SK-N-SH (cell line): Measurements from ENCODE around the gene MGAM2. TPM values are rescaled to one million over a fixed set of nuclear protein-coding genes. Genes with fewer than 3 reads are reported as not detected.

Experiments used
- CTCF ChIA-PET: fragments of 300-600, 350-600 bp; formaldehyde crosslinking; extraction: SDS; loops from one replicate; lab custom pipeline; 2021; lab: Yijun Ruan, JAX
- POLR2A ChIA-PET: fragments of 350-600 bp; sonication (Branson Sonifier 250); formaldehyde crosslinking; extraction: SDS; loops from one replicate; lab custom pipeline; 2020; ENCODE audit warnings: antibody characterized with exemption, inconsistent platforms; lab: Yijun Ruan, JAX
- DNase-seq: peaks from one replicate; pipeline ENCODE4 v3.0.0; 2012
- H2AFZ ChIP-seq: fragments of 200-600 bp; sonication (generic); 2 replicates; pipeline ENCODE4 v1.8.1; 2016; ENCODE audit warnings: antibody characterized with exemption, mild to moderate bottlenecking, low read depth
- H3F3A ChIP-seq: fragments of 200-600 bp; sonication (generic); replicated peaks from 2 replicates; pipeline ENCODE3; 2016; ENCODE audit warnings: antibody characterized with exemption, mild to moderate bottlenecking; ENCODE audit not compliant: insufficient read depth
- H3K27ac ChIP-seq, 2 experiments: fragments of 200-500 bp in 1 of 2; fragments of 200-600 bp in 1 of 2; sonication (Bioruptor generic) in 1 of 2; sonication (generic), shearing (Covaris generic) in 1 of 2; 2 replicates each; pipeline versions ENCODE4 v1.5.1 to v1.6.1; 2014 to 2016; ENCODE audit warnings: low read depth in 2 of 2, inconsistent platforms in 1 of 2, low read length in 1 of 2, mild to moderate bottlenecking in 1 of 2, mixed read lengths in 1 of 2
- H3K27me3 ChIP-seq: fragments of 200-600 bp; sonication (generic), shearing (Covaris generic); 2 replicates; pipeline ENCODE4 v1.6.1; 2016; ENCODE audit warnings: mixed run types; ENCODE audit not compliant: insufficient read depth
- H3K36me3 ChIP-seq, 2 experiments: fragments of 200-500 bp in 1 of 2; fragments of 200-600 bp in 1 of 2; sonication (Bioruptor generic) in 1 of 2; sonication (generic) in 1 of 2; replicated peaks in 1 of 2; 2 replicates each; pipeline versions ENCODE3 to v1.5.1; 2014 to 2016; ENCODE audit warnings: low read length in 1 of 2, mild to moderate bottlenecking in 1 of 2; ENCODE audit not compliant: insufficient read depth in 2 of 2, control insufficient read depth in 1 of 2
- H3K4me1 ChIP-seq, 2 experiments: fragments of 200-500 bp in 1 of 2; fragments of 200-600 bp in 1 of 2; sonication (Bioruptor generic) in 1 of 2; sonication (generic), shearing (Covaris generic) in 1 of 2; 2 replicates each; pipeline versions ENCODE4 v1.5.1 to v1.6.1; 2014 to 2016; ENCODE audit warnings: low read depth in 1 of 2, low read length in 1 of 2, mixed run types in 1 of 2; ENCODE audit not compliant: insufficient read depth in 2 of 2, control insufficient read depth in 1 of 2
- H3K4me2 ChIP-seq: fragments of 200-600 bp; sonication (generic), shearing (Covaris generic); 2 replicates; pipeline ENCODE4 v1.6.1; 2017; ENCODE audit warnings: mixed run types
- H3K4me3 ChIP-seq, 2 experiments: fragments of 200-500 bp in 1 of 2; fragments of 200-600 bp in 1 of 2; sonication (Bioruptor generic) in 1 of 2; sonication (generic), shearing (Covaris generic) in 1 of 2; 2 replicates each; pipeline versions ENCODE4 v1.5.1 to v1.8.1; 2014 to 2016; ENCODE audit warnings: low read depth in 2 of 2, inconsistent platforms in 1 of 2, low read length in 1 of 2, mild to moderate bottlenecking in 1 of 2, mixed read lengths in 1 of 2, moderate library complexity in 1 of 2
- H3K79me2 ChIP-seq: fragments of 200-600 bp; sonication (generic); 2 replicates; pipeline ENCODE4 v1.8.1; 2017; ENCODE audit warnings: mild to moderate bottlenecking; ENCODE audit not compliant: insufficient read depth
- H3K9ac ChIP-seq: fragments of 200-600 bp; sonication (generic); 2 replicates; pipeline ENCODE4 v1.6.1; 2017; ENCODE audit warnings: mixed run types
- H3K9me2 ChIP-seq: fragments of 200-600 bp; sonication (generic); 2 replicates; pipeline ENCODE4 v1.6.1; 2017; ENCODE audit warnings: mixed run types
- H3K9me3 ChIP-seq: fragments of 200-600 bp; sonication (generic); 2 replicates; pipeline ENCODE4 v1.6.1; 2017; ENCODE audit warnings: mixed run types, mild to moderate bottlenecking, moderate library complexity
- H4K20me1 ChIP-seq: fragments of 200-600 bp; sonication (generic); 2 replicates; pipeline ENCODE4 v1.6.1; 2017; ENCODE audit warnings: mild to moderate bottlenecking, mixed run types; ENCODE audit not compliant: insufficient read depth
- EP300 ChIP-seq, 2 experiments: IDR thresholded peaks; 2 replicates each; pipeline versions ENCODE4 v1.4.0 to v1.6.1; 2012; ENCODE audit warnings: borderline replicate concordance in 1 of 2, low read depth in 1 of 2, low read length in 1 of 2
- EZH2phosphoT487 ChIP-seq: fragments of 200-600 bp; sonication (generic); IDR thresholded peaks from 2 replicates; pipeline ENCODE4 v1.6.1; 2017; ENCODE audit warnings: low read depth, mixed run types, mild to moderate bottlenecking, antibody characterized with exemption, moderate library complexity, borderline replicate concordance
- FOSL2 ChIP-seq: IDR thresholded peaks from 2 replicates; pipeline ENCODE4 v1.4.0; 2012; ENCODE audit warnings: low read depth, mild to moderate bottlenecking, moderate library complexity, borderline replicate concordance
- GABPA ChIP-seq: IDR thresholded peaks from 2 replicates; pipeline ENCODE4 v1.4.0; 2012; ENCODE audit warnings: low read depth, mild to moderate bottlenecking
- JUND ChIP-seq: IDR thresholded peaks from 2 replicates; pipeline ENCODE4 v1.4.0; 2012
- MXI1 ChIP-seq: IDR thresholded peaks from 2 replicates; pipeline ENCODE4 v1.6.1; 2012; ENCODE audit warnings: mild to moderate bottlenecking, low read depth, low read length, improper control_type of control experiment
- RFX5 ChIP-seq: IDR thresholded peaks from 2 replicates; pipeline ENCODE4 v1.6.1; 2012; ENCODE audit warnings: mild to moderate bottlenecking, improper control_type of control experiment, low read length
- SIN3A ChIP-seq: IDR thresholded peaks from 2 replicates; pipeline ENCODE4 v1.6.1; 2012; ENCODE audit warnings: low read depth, mild to moderate bottlenecking, low read length, moderate library complexity, borderline replicate concordance
- TAF1 ChIP-seq: IDR thresholded peaks from 2 replicates; pipeline ENCODE4 v1.6.1; 2012; ENCODE audit warnings: low read depth, mild to moderate bottlenecking, low read length, moderate library complexity, borderline replicate concordance
- TEAD4 ChIP-seq: IDR thresholded peaks from 2 replicates; pipeline ENCODE4 v1.4.0; 2012; ENCODE audit warnings: mild to moderate bottlenecking, borderline replicate concordance; ENCODE audit not compliant: insufficient read depth
- YY1 ChIP-seq: IDR thresholded peaks from 2 replicates; pipeline ENCODE4 v1.4.0; 2012; ENCODE audit warnings: low read depth, mild to moderate bottlenecking
- WGBS: methylation state at CpG from one replicate; pipeline ENCODE4 v1.1.6; 2017; ENCODE audit warnings: low lambda C conversion rate; 5-methylcytosine and 5-hydroxymethylcytosine counted together
- polyA plus RNA-seq, 3 experiments: library from polyadenylated mRNA; depleted of rRNA; stranded (reverse); fragments of >200 nt; gene quantifications; 2 replicates each; pipeline ENCODE4 v1.2.3, GENCODE V29; 2012
- TF ChIP-seq, protein P1 (sequence below): IDR thresholded peaks from 2 replicates; pipeline ENCODE4 v1.4.0; 2012; ENCODE audit warnings: low read depth
- TF ChIP-seq, protein P2 (sequence below): IDR thresholded peaks from 2 replicates; pipeline ENCODE4; 2012
- TF ChIP-seq, protein P3 (sequence below): IDR thresholded peaks from 2 replicates; pipeline ENCODE4 v1.4.0; 2012; ENCODE audit warnings: low read depth, borderline replicate concordance
- TF ChIP-seq, protein P4 (sequence below): fragments of 150-350 bp; IDR thresholded peaks from 2 replicates; pipeline ENCODE4 v1.6.1; 2017; ENCODE audit warnings: antibody characterized with exemption, low read length, low read depth, borderline replicate concordance

Gene MGAM2
- polyA plus RNA-seq, 1 of the 3 experiments (the other 2 are of a cell fraction): not detected

DNA sequence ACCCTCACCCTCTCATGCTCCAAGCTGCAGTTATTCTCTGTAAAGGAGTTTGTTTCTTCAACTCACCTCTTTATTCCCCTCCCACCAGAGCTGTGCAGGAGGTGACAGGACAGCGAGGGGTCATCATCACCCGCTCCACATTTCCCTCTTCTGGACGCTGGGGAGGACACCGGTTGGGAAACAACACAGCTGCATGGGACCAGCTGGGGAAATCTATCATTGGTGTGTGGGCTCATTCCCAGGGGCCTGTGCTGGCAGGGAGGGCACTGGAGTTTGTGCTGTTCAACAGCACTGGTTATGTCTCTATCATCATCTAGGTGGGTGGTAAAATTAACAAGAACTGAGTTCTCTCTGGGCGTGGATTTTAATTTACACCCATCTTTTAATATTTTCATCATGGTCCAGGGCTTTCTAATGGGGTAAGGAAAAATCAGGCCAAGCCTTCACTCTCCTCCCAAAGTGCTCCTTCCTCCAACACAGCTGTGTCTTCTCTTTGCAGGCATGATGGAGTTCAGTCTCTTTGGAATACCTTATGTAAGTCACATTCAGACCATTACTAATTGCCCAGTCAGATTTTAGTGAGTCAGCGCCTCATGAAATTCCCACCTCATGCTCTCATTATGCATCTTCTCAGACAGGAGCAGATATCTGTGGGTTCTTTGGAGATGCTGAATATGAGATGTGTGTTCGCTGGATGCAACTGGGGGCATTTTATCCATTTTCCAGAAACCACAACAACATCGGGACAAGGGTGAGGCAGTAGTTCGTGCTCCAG is 84.7 kb downstream of the MGAM2 start:
- no peaks in the 10 kb centered on the region for H3K79me2 ChIP-seq
- TF ChIP-seq EP300 (IDR thresholded peaks at IDR 0.05; ENCODE audit: borderline replicate concordance in 1 of 2, low read depth in 1 of 2, low read length in 1 of 2) (no peak), MXI1 (no peak), JUND (no peak), GABPA (no peak), SIN3A (no peak), FOSL2 (peak; percentile 33; the same call in 1 of the 2 replicates), TEAD4 (no peak)
- TF ChIP-seq, protein P1, sequence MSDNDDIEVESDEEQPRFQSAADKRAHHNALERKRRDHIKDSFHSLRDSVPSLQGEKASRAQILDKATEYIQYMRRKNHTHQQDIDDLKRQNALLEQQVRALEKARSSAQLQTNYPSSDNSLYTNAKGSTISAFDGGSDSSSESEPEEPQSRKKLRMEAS: no peak
- TF ChIP-seq, protein P2, sequence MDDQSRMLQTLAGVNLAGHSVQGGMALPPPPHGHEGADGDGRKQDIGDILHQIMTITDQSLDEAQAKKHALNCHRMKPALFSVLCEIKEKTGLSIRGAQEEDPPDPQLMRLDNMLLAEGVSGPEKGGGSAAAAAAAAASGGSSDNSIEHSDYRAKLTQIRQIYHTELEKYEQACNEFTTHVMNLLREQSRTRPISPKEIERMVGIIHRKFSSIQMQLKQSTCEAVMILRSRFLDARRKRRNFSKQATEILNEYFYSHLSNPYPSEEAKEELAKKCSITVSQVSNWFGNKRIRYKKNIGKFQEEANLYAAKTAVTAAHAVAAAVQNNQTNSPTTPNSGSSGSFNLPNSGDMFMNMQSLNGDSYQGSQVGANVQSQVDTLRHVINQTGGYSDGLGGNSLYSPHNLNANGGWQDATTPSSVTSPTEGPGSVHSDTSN: 0 out of 2 replicates have a peak, but pooled peaks have one; percentile 9
- H3K9me2 ChIP-seq: no peaks in the 10 kb centered on the region
- WGBS: 25% methylated on average over 9 of the region's 9 CpGs
- H3K4me3 ChIP-seq: no peak overlapping the region
- H3K36me3 ChIP-seq: no peaks in the 10 kb centered on the region
- H2AFZ ChIP-seq: peak overlapping the region; percentile 77; the same call in 1 of the 2 replicates
- DNase-seq: no peak
- H3K4me1 ChIP-seq: no peaks in the 10 kb centered on the region; a peak in 1 of 4 replicates
- CTCF ChIA-PET: interaction anchor here (1.4 kb wide), 1 partner anchor 8 kb away, joined by 3 read pairs; no protein-coding TSS in a partner anchor
- H3K27me3 ChIP-seq: no peaks in the 10 kb centered on the region; the same call in 1 of the 2 replicates
- POLR2A ChIA-PET: no interaction called here
- H3K4me2 ChIP-seq: no peak overlapping the region; the same call in 1 of the 2 replicates
- no peaks in the 10 kb centered on the region for H4K20me1 ChIP-seq
- H3K27ac ChIP-seq: no peak overlapping the region
- no peaks in the 10 kb centered on the region for H3K9me3 ChIP-seq
- H3F3A ChIP-seq: no peaks in the 10 kb centered on the region
- H3K9ac ChIP-seq: no peak overlapping the region

DNA sequence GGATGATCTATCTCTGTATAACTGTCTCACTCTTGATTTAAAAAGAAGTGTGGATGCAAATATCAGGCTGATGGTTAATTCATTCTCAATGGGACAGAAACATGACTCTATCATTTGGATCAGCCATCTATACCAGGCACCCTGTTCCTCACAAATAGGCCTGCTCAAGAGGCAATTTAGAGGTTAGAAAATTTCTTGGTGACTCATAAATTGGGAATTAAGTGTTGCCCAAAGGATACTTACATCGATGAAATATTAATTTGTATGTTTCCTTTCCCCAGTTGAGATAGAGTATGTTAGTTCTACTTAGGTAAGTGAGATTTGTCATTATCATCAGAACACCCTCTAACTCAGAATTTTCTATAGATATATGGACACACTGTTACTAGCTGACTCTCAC is 88.7 kb downstream of the MGAM2 start:
- Histone ChIP-seq H3K4me1 (no peaks in the 10 kb centered on the region; a peak in 1 of 4 replicates), H4K20me1 (no peaks in the 10 kb centered on the region), H3K79me2 (no peaks in the 10 kb centered on the region), H3K4me2 (no peak overlapping the region), H3K9me3 (no peaks in the 10 kb centered on the region), H3K9ac (no peak overlapping the region), H3F3A (no peaks in the 10 kb centered on the region), H3K27me3 (no peaks in the 10 kb centered on the region; the same call in 1 of the 2 replicates), H3K4me3 (no peak overlapping the region), H2AFZ (no peak overlapping the region; the same call in 1 of the 2 replicates), H3K27ac (no peak overlapping the region), H3K9me2 (no peaks in the 10 kb centered on the region), H3K36me3 (no peaks in the 10 kb centered on the region)
- DNase-seq: no peak
- ChIA-PET CTCF (no interaction called here), POLR2A (no interaction called here)
- WGBS: 0% methylated on average over 1 of the region's 1 CpG
- TF ChIP-seq EZH2phosphoT487 (no peak), TAF1 (no peak), YY1 (no peak), RFX5 (no peak)
- TF ChIP-seq, protein P3, sequence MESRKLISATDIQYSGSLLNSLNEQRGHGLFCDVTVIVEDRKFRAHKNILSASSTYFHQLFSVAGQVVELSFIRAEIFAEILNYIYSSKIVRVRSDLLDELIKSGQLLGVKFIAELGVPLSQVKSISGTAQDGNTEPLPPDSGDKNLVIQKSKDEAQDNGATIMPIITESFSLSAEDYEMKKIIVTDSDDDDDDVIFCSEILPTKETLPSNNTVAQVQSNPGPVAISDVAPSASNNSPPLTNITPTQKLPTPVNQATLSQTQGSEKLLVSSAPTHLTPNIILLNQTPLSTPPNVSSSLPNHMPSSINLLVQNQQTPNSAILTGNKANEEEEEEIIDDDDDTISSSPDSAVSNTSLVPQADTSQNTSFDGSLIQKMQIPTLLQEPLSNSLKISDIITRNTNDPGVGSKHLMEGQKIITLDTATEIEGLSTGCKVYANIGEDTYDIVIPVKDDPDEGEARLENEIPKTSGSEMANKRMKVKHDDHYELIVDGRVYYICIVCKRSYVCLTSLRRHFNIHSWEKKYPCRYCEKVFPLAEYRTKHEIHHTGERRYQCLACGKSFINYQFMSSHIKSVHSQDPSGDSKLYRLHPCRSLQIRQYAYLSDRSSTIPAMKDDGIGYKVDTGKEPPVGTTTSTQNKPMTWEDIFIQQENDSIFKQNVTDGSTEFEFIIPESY: no peak
- TF ChIP-seq, protein P4, sequence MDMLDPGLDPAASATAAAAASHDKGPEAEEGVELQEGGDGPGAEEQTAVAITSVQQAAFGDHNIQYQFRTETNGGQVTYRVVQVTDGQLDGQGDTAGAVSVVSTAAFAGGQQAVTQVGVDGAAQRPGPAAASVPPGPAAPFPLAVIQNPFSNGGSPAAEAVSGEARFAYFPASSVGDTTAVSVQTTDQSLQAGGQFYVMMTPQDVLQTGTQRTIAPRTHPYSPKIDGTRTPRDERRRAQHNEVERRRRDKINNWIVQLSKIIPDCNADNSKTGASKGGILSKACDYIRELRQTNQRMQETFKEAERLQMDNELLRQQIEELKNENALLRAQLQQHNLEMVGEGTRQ: no peak
